Measurements from ENCODE around the gene SLC12A2.

The SLC12A2 gene

GRCh38 chr5:128093368-128093767 lies 9.8 kb downstream of the SLC12A2 start:
- in situ Hi-C loops (cut with MboI; ENCODE audit: low sequenced_read_pairs), result no loop called here

- in situ Hi-C loops (cut with MboI; ENCODE audit: low sequenced_read_pairs), result no loop called here
Measured at GRCh38 chr5:128097224-128097623, 13.7 kb downstream of the SLC12A2 start.

GRCh38 chr5:128097781-128098180 lies 14.2 kb downstream of the SLC12A2 start:
- in situ Hi-C loops (cut with MboI; ENCODE audit: low sequenced_read_pairs), result no loop called here

GRCh38 chr5:128099944-128100343 lies 16.4 kb downstream of the SLC12A2 start:
- in situ Hi-C loops (cut with MboI; ENCODE audit: low sequenced_read_pairs), result no loop called here

- in situ Hi-C loops (cut with MboI; ENCODE audit: low sequenced_read_pairs), result no loop called here
Measured at GRCh38 chr5:128100860-128101557, 17.4 kb downstream of the SLC12A2 start.

GRCh38 chr5:128101676-128102075 lies 18.1 kb downstream of the SLC12A2 start:
- in situ Hi-C loops (cut with MboI; ENCODE audit: low sequenced_read_pairs), result no loop called here

- in situ Hi-C loops (cut with MboI; ENCODE audit: low sequenced_read_pairs), result no loop called here
Measured at GRCh38 chr5:128105203-128105602, 21.6 kb downstream of the SLC12A2 start.

GRCh38 chr5:128109138-128109537 lies 25.6 kb downstream of the SLC12A2 start:
- in situ Hi-C loops (cut with MboI; ENCODE audit: low sequenced_read_pairs), result no loop called here

GRCh38 chr5:128109766-128110165 lies 26.2 kb downstream of the SLC12A2 start:
- in situ Hi-C loops (cut with MboI; ENCODE audit: low sequenced_read_pairs), result no loop called here

- in situ Hi-C loops (cut with MboI; ENCODE audit: low sequenced_read_pairs), result no loop called here
Measured at GRCh38 chr5:128111818-128112448, 28.4 kb downstream of the SLC12A2 start.

- in situ Hi-C loops (cut with MboI; ENCODE audit: low sequenced_read_pairs), result no loop called here
Measured at GRCh38 chr5:128116445-128116844, 32.9 kb downstream of the SLC12A2 start.

GRCh38 chr5:128118214-128118613 lies 34.6 kb downstream of the SLC12A2 start:
- in situ Hi-C loops (cut with MboI; ENCODE audit: low sequenced_read_pairs), result no loop called here

- in situ Hi-C loops (cut with MboI; ENCODE audit: low sequenced_read_pairs), result no loop called here
Measured at GRCh38 chr5:128121651-128122050, 38.1 kb downstream of the SLC12A2 start.

GRCh38 chr5:128123936-128124335 lies 40.4 kb downstream of the SLC12A2 start:
- in situ Hi-C loops (cut with MboI; ENCODE audit: low sequenced_read_pairs), result no loop called here

- in situ Hi-C loops (cut with MboI; ENCODE audit: low sequenced_read_pairs), result no loop called here
Measured at GRCh38 chr5:128126241-128126640, 42.7 kb downstream of the SLC12A2 start.

GRCh38 chr5:128132499-128132898 lies 48.9 kb downstream of the SLC12A2 start:
- in situ Hi-C loops (cut with MboI; ENCODE audit: low sequenced_read_pairs), result no loop called here

- in situ Hi-C loops (cut with MboI; ENCODE audit: low sequenced_read_pairs), result no loop called here
Measured at GRCh38 chr5:128135286-128135685, 51.7 kb downstream of the SLC12A2 start.

- in situ Hi-C loops (cut with MboI; ENCODE audit: low sequenced_read_pairs), result no loop called here
Measured at GRCh38 chr5:128143911-128144310, 60.3 kb downstream of the SLC12A2 start.

GRCh38 chr5:128144491-128144890 lies 60.9 kb downstream of the SLC12A2 start:
- in situ Hi-C loops (cut with MboI; ENCODE audit: low sequenced_read_pairs), result no loop called here

- in situ Hi-C loops (cut with MboI; ENCODE audit: low sequenced_read_pairs), result no loop called here
Measured at GRCh38 chr5:128146671-128147070, 63.1 kb downstream of the SLC12A2 start.

GRCh38 chr5:128154943-128155342 lies 71.4 kb downstream of the SLC12A2 start:
- in situ Hi-C loops (cut with MboI; ENCODE audit: low sequenced_read_pairs), result no loop called here

- in situ Hi-C loops (cut with MboI; ENCODE audit: low sequenced_read_pairs), result no loop called here
Measured at GRCh38 chr5:128155776-128156175, 72.2 kb downstream of the SLC12A2 start.

- in situ Hi-C loops (cut with MboI; ENCODE audit: low sequenced_read_pairs), result no loop called here
Measured at GRCh38 chr5:128156521-128156920, 73.0 kb downstream of the SLC12A2 start.
